Activated CD8-positive, alpha-beta memory T cell treated with anti-CD3 and anti-CD28 coated beads, Interleukin-2, amount 50 U/mL, for 48 hours (primary cell): ENCODE data around the gene CAMTA1.

Experiments
- DNase-seq: peaks from one replicate; pipeline ENCODE4 v3.0.0-alpha.2; 2020

Gene CAMTA1

GRCh38 chr1:7095343-7095964 is 310.2 kb downstream of the CAMTA1 start:
- DNase-seq, result no peak

GRCh38 chr1:7097938-7098592 is 312.8 kb downstream of the CAMTA1 start:
- no peak for DNase-seq

GRCh38 chr1:7098641-7099040 is 313.4 kb downstream of the CAMTA1 start:
- DNase-seq, result no peak

- DNase-seq, result no peak
Measured at GRCh38 chr1:7100479-7100878, 315.2 kb downstream of the CAMTA1 start.

GRCh38 chr1:7101187-7101586 is 315.9 kb downstream of the CAMTA1 start:
- DNase-seq, result no peak

GRCh38 chr1:7103361-7103782 is 318.1 kb downstream of the CAMTA1 start:
- no peak for DNase-seq

GRCh38 chr1:7103874-7104273 is 318.6 kb downstream of the CAMTA1 start:
- no peak for DNase-seq

GRCh38 chr1:7104339-7104738 is 319.1 kb downstream of the CAMTA1 start:
- DNase-seq, result no peak

GRCh38 chr1:7105269-7105668 is 320.0 kb downstream of the CAMTA1 start:
- DNase-seq, result no peak

GRCh38 chr1:7106442-7107108 is 321.3 kb downstream of the CAMTA1 start:
- DNase-seq, result no peak

GRCh38 chr1:7107109-7107830 is 322.0 kb downstream of the CAMTA1 start:
- no peak for DNase-seq

- no peak for DNase-seq
Measured at GRCh38 chr1:7108251-7108650, 323.0 kb downstream of the CAMTA1 start.

GRCh38 chr1:7109901-7110300 is 324.6 kb downstream of the CAMTA1 start:
- no peak for DNase-seq

- no peak for DNase-seq
Measured at GRCh38 chr1:7110321-7110720, 325.1 kb downstream of the CAMTA1 start.

GRCh38 chr1:7111853-7112252 is 326.6 kb downstream of the CAMTA1 start:
- DNase-seq, result no peak

- no peak for DNase-seq
Measured at GRCh38 chr1:7113136-7113535, 327.9 kb downstream of the CAMTA1 start.

- DNase-seq, result no peak
Measured at GRCh38 chr1:7113822-7114221, 328.6 kb downstream of the CAMTA1 start.

GRCh38 chr1:7116001-7116400 is 330.7 kb downstream of the CAMTA1 start:
- no peak for DNase-seq

- no peak for DNase-seq
Measured at GRCh38 chr1:7117399-7118281, 332.4 kb downstream of the CAMTA1 start.

GRCh38 chr1:7119156-7119555 is 333.9 kb downstream of the CAMTA1 start:
- no peak for DNase-seq

GRCh38 chr1:7120863-7121621 is 335.8 kb downstream of the CAMTA1 start:
- no peak for DNase-seq

GRCh38 chr1:7121622-7121988 is 336.4 kb downstream of the CAMTA1 start:
- DNase-seq, result no peak
